Measurements from ENCODE around the gene ABCB11. TPM values are rescaled to one million over a fixed set of nuclear protein-coding genes. Genes with fewer than 3 reads are reported as not detected.
"Not testable (repeated sequence)": the region's sequence is repeated elsewhere in the genome, so short reads cannot be mapped to it uniquely, and the experiment has no call there.

Gene ABCB11
- total and polyA plus RNA-seq, 2 donors from 2014 or later: 0.03 TPM; not detected in 1

GRCh38 chr2:168935810-168936581 lies 95.1 kb downstream of the ABCB11 start:
- Histone ChIP-seq H3K4me3 (ENCODE audit: low read length in 3 of 3) (no peak overlapping the region), H3K27ac (ENCODE audit: low read depth in 2 of 2, low read length in 2 of 2) (no peak overlapping the region), H3K9ac (ENCODE audit: low read length in 3 of 3) (no peak overlapping the region), H3K4me1 (ENCODE audit: control insufficient read depth in 2 of 3, insufficient read depth in 2 of 3, low read depth in 1 of 3, low read length in 3 of 3) (no peaks in the 10 kb centered on the region), H3K9me3 (ENCODE audit: control insufficient read depth in 2 of 3, insufficient read depth in 1 of 3, low read length in 3 of 3) (no peaks in the 10 kb centered on the region), H3K36me3 (ENCODE audit: control insufficient read depth in 2 of 3, insufficient read depth in 3 of 3, low read length in 3 of 3) (no peaks in the 10 kb centered on the region), H3K27me3 (ENCODE audit: control insufficient read depth, insufficient read depth, low read length) (no peaks in the 10 kb centered on the region)
- no peak for FAIRE-seq
- no peak for TF ChIP-seq CTCF (IDR thresholded peaks at IDR 0.05; ENCODE audit: borderline replicate concordance, extremely low read depth, insufficient read depth)
- no peak for DNase-seq
- intact Hi-C loops (cut with DNase I): no loop called here

GRCh38 chr2:168934826-168935225 lies 96.3 kb downstream of the ABCB11 start:
- Histone ChIP-seq H3K4me3 (ENCODE audit: low read length in 3 of 3) (no peak overlapping the region), H3K27me3 (ENCODE audit: control insufficient read depth, insufficient read depth, low read length) (no peaks in the 10 kb centered on the region), H3K4me1 (ENCODE audit: control insufficient read depth in 2 of 3, insufficient read depth in 2 of 3, low read depth in 1 of 3, low read length in 3 of 3) (no peaks in the 10 kb centered on the region), H3K9me3 (ENCODE audit: control insufficient read depth in 2 of 3, insufficient read depth in 1 of 3, low read length in 3 of 3) (no peaks in the 10 kb centered on the region), H3K27ac (ENCODE audit: low read depth in 2 of 2, low read length in 2 of 2) (no peak overlapping the region), H3K9ac (ENCODE audit: low read length in 3 of 3) (no peak overlapping the region), H3K36me3 (ENCODE audit: control insufficient read depth in 2 of 3, insufficient read depth in 3 of 3, low read length in 3 of 3) (no peaks in the 10 kb centered on the region)
- no peak for FAIRE-seq
- intact Hi-C loops (cut with DNase I): no loop called here
- DNase-seq: no peak
- TF ChIP-seq CTCF (IDR thresholded peaks at IDR 0.05; ENCODE audit: borderline replicate concordance, extremely low read depth, insufficient read depth): no peak

GRCh38 chr2:168932174-168932573 lies 99.0 kb downstream of the ABCB11 start:
- H3K9me3 ChIP-seq (ENCODE audit: control insufficient read depth in 2 of 3, insufficient read depth in 1 of 3, low read length in 3 of 3); H3K9ac ChIP-seq (ENCODE audit: low read length in 3 of 3); FAIRE-seq; H3K27me3 ChIP-seq (ENCODE audit: control insufficient read depth, insufficient read depth, low read length); DNase-seq; H3K4me3 ChIP-seq (ENCODE audit: low read length in 3 of 3); H3K27ac ChIP-seq (ENCODE audit: low read depth in 2 of 2, low read length in 2 of 2); intact Hi-C loops (cut with DNase I); H3K4me1 ChIP-seq (ENCODE audit: control insufficient read depth in 2 of 3, insufficient read depth in 2 of 3, low read depth in 1 of 3, low read length in 3 of 3); H3K36me3 ChIP-seq (ENCODE audit: control insufficient read depth in 2 of 3, insufficient read depth in 3 of 3, low read length in 3 of 3): not testable (repeated sequence)

- H3K4me3 ChIP-seq (ENCODE audit: low read length in 3 of 3): no peak overlapping the region
- intact Hi-C loops (cut with DNase I): no loop called here
- no peak overlapping the region for H3K9ac ChIP-seq (ENCODE audit: low read length in 3 of 3)
- H3K36me3 ChIP-seq (ENCODE audit: control insufficient read depth in 2 of 3, insufficient read depth in 3 of 3, low read length in 3 of 3): no peaks in the 10 kb centered on the region
- no peak for TF ChIP-seq CTCF (IDR thresholded peaks at IDR 0.05; ENCODE audit: borderline replicate concordance, extremely low read depth, insufficient read depth)
- no peaks in the 10 kb centered on the region for H3K27me3 ChIP-seq (ENCODE audit: control insufficient read depth, insufficient read depth, low read length)
- DNase-seq (no peak), FAIRE-seq (no peak)
- no peak overlapping the region for H3K27ac ChIP-seq (ENCODE audit: low read depth in 2 of 2, low read length in 2 of 2)
- H3K4me1 ChIP-seq (ENCODE audit: control insufficient read depth in 2 of 3, insufficient read depth in 2 of 3, low read depth in 1 of 3, low read length in 3 of 3): no peaks in the 10 kb centered on the region
- H3K9me3 ChIP-seq (ENCODE audit: control insufficient read depth in 2 of 3, insufficient read depth in 1 of 3, low read length in 3 of 3): no peaks in the 10 kb centered on the region
Measured at GRCh38 chr2:168930242-168930641, 100.9 kb downstream of the ABCB11 start.

All from kidney (tissue), 14 donors.